Left renal cortex interstitium (tissue), 4 donors: ENCODE data around the gene SERPINA3. TPM values are rescaled to one million over a fixed set of nuclear protein-coding genes. Genes with fewer than 3 reads are reported as not detected.
"Not testable (repeated sequence)": the region's sequence is repeated elsewhere in the genome, so short reads cannot be mapped to it uniquely, and the experiment has no call there.

Source experiments
- DNase-seq, 4 donors: peaks; one replicate each; pipeline ENCODE4 v3.0.0-alpha.2; 2013; ENCODE audit warnings: low read depth in 4 of 4, low spot score in 2 of 4, missing footprints in 1 of 4
- polyA plus RNA-seq, 4 donors: library from polyadenylated mRNA; unstranded; fragments of 120-200 nt; gene quantifications; one replicate each; pipeline ENCODE4 v1.2.1, GENCODE V29; 2013; ENCODE audit not compliant: insufficient read length in 4 of 4

The SERPINA3 gene
- polyA plus RNA-seq: 1 to 10 TPM in 1 of 4 donors, under 1 TPM in 2, not detected in 1; 0.21 to 1.2 (median 0.48) TPM

GRCh38 chr14:94612174-94612573 lies at the start of gene SERPINA3:
Gene SERPINA3, plus strand, starts transcription at chr14:94612391. Its CDS starts 2,051 bp downstream, at chr14:94614442.
- DNase-seq: no peak

- DNase-seq: no peak
These were observed 49.0 kb upstream of the SERPINA3 start for GRCh38 chr14:94562941-94563883.

GRCh38 chr14:94564381-94564780 lies 47.8 kb upstream of the SERPINA3 start:
- no peak for DNase-seq

- DNase-seq: no peak
These were observed 44.0 kb upstream of the SERPINA3 start for GRCh38 chr14:94568186-94568585.

GRCh38 chr14:94569381-94570001 lies 42.7 kb upstream of the SERPINA3 start:
- no peak for DNase-seq

- no peak for DNase-seq
These were observed 42.2 kb upstream of the SERPINA3 start for GRCh38 chr14:94570002-94570400.

- no peak for DNase-seq
These were observed 41.8 kb upstream of the SERPINA3 start for GRCh38 chr14:94570440-94570839.

GRCh38 chr14:94571395-94571794 lies 40.8 kb upstream of the SERPINA3 start:
- DNase-seq: no peak

GRCh38 chr14:94571950-94572349 lies 40.2 kb upstream of the SERPINA3 start:
- DNase-seq: no peak

GRCh38 chr14:94572637-94573303 lies 39.4 kb upstream of the SERPINA3 start:
- no peak for DNase-seq

GRCh38 chr14:94573475-94574277 lies 38.5 kb upstream of the SERPINA3 start:
- no peak for DNase-seq

GRCh38 chr14:94574336-94574735 lies 37.9 kb upstream of the SERPINA3 start:
- no peak for DNase-seq

GRCh38 chr14:94575730-94576585 lies 36.2 kb upstream of the SERPINA3 start:
- DNase-seq: no peak

GRCh38 chr14:94577472-94577871 lies 34.7 kb upstream of the SERPINA3 start:
- not testable (repeated sequence) for DNase-seq

- DNase-seq: no peak
These were observed 33.5 kb upstream of the SERPINA3 start for GRCh38 chr14:94578712-94579111.

- no peak for DNase-seq
These were observed 30.8 kb upstream of the SERPINA3 start, which contains the start of gene SERPINA5 for GRCh38 chr14:94581127-94581999. Gene SERPINA5, plus strand, starts transcription at chr14:94581426. Its CDS starts 5,937 bp downstream, at chr14:94587363.

GRCh38 chr14:94582199-94582750 lies 29.9 kb upstream of the SERPINA3 start:
- DNase-seq: no peak

- no peak for DNase-seq
These were observed 29.3 kb upstream of the SERPINA3 start for GRCh38 chr14:94582851-94583250.
